Esophagus squamous epithelium (tissue), 5 donors: ENCODE data around the gene OR10H5. TPM values are rescaled to one million over a fixed set of nuclear protein-coding genes. Genes with fewer than 3 reads are reported as not detected.
"Not testable (repeated sequence)": the region's sequence is repeated elsewhere in the genome, so short reads cannot be mapped to it uniquely, and the experiment has no call there.

ENCODE experiments used
- DNase-seq: peaks from one replicate; lab custom pipeline; 2025; lab: John Stamatoyannopoulos, UW
- H3K27ac ChIP-seq, 4 donors: fragments of 200-600 bp; sonication (generic); one replicate each; pipeline ENCODE4 v1.5.1; 2016 to 2019; ENCODE audit warnings: mild to moderate bottlenecking in 1 of 4
- H3K27me3 ChIP-seq, 4 donors: fragments of 200-600 bp; sonication (generic); 1 replicate in 3 of 4; 2 replicates in 1 of 4; pipeline versions ENCODE4 v1.5.1 to v1.6.0; 2017 to 2021; ENCODE audit warnings: antibody characterized with exemption in 1 of 4
- H3K36me3 ChIP-seq, 3 donors: fragments of 200-600 bp; sonication (generic); one replicate each; pipeline ENCODE4 v1.5.1; 2016 to 2019
- H3K4me1 ChIP-seq, 3 donors: fragments of 200-600 bp; sonication (generic); one replicate each; pipeline ENCODE4 v1.5.1; 2017 to 2019
- H3K4me3 ChIP-seq, 4 donors: fragments of 200-600 bp; sonication (generic); 1 replicate in 3 of 4; 2 replicates in 1 of 4; pipeline ENCODE4 v1.5.1; 2016 to 2019; ENCODE audit warnings: mild to moderate bottlenecking in 2 of 4, moderate library complexity in 1 of 4
- H3K9me3 ChIP-seq, 3 donors: fragments of 200-600 bp; sonication (generic); one replicate each; pipeline ENCODE4 v1.5.1; 2016 to 2019
- POLR2A ChIP-seq, 4 donors: fragments of 450-650 bp; IDR thresholded peaks; one replicate each; pipeline ENCODE4 v1.6.1; 2017; ENCODE audit warnings: antibody characterized with exemption in 4 of 4, mild to moderate bottlenecking in 4 of 4, moderate library complexity in 3 of 4
- WGBS, 2 donors: methylation state at CpG; one replicate each; pipeline ENCODE4 v1.1.5; 2018; 5-methylcytosine and 5-hydroxymethylcytosine counted together
- intact Hi-C: fragments of 100-400 bp; cut with DNase I; formaldehyde crosslinking; loops from one replicate; pipeline ENCODE4 v1.15.0; 2022
- total RNA-seq, 4 donors: library from RNA; depleted of rRNA; stranded (reverse); fragments of >200 nt; gene quantifications; one replicate each; pipeline ENCODE4 v1.1.0, GENCODE V29; 2016
- TF ChIP-seq, protein P1 (sequence below), 6 experiments: fragments of 450-650 bp in 4 of 6; fragments of 200-600 bp in 2 of 6; sonication (generic) in 2 of 6; IDR thresholded peaks; one replicate each; pipeline ENCODE4 v1.5.1; 2016 to 2019; ENCODE audit warnings: antibody characterized with exemption in 6 of 6, mild to moderate bottlenecking in 4 of 6, moderate library complexity in 4 of 6
- donor health status: DM: yes; HTN: yes; CAD: no.

The OR10H5 gene
- total RNA-seq, 4 donors from 2014 or later: not detected

DNA sequence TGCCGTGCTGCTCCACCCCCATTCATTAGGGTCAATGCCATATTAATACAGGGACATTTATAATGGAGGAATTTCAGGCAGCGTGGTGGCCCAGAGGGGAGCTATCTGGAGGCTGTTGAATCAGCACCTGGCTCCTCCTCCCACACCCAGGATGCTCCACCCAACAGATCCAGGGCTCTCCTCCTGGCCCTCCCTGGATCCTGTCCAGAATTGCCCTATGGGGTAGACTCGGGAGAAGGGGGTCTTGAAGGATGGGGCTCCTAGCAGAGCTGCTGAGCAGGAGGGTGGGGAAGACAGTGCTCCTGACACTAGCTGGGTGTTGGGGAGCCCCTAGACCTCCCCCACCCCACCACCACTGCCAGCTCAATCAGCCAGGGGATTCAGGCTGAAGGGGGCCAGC, 5.2 kb upstream of the OR10H5 start:
- Histone ChIP-seq H3K27ac (no peak overlapping the region), H3K36me3 (no peaks in the 10 kb centered on the region), H3K4me1 (peaks cover 0 to 19% (median 16%) of the 10 kb centered on the region in 3 donors), H3K27me3 (peaks cover 0 to 5% (median 0%) of the 10 kb centered on the region in 4 donors), H3K9me3 (no peaks in the 10 kb centered on the region), H3K4me3 (no peak overlapping the region)
- TF ChIP-seq, protein P1, sequence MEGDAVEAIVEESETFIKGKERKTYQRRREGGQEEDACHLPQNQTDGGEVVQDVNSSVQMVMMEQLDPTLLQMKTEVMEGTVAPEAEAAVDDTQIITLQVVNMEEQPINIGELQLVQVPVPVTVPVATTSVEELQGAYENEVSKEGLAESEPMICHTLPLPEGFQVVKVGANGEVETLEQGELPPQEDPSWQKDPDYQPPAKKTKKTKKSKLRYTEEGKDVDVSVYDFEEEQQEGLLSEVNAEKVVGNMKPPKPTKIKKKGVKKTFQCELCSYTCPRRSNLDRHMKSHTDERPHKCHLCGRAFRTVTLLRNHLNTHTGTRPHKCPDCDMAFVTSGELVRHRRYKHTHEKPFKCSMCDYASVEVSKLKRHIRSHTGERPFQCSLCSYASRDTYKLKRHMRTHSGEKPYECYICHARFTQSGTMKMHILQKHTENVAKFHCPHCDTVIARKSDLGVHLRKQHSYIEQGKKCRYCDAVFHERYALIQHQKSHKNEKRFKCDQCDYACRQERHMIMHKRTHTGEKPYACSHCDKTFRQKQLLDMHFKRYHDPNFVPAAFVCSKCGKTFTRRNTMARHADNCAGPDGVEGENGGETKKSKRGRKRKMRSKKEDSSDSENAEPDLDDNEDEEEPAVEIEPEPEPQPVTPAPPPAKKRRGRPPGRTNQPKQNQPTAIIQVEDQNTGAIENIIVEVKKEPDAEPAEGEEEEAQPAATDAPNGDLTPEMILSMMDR (IDR thresholded peaks at IDR 0.05): no peak
- TF ChIP-seq POLR2A (IDR thresholded peaks at IDR 0.05): no peak
- no peak for DNase-seq
- intact Hi-C loops: no loop called here
- WGBS, 2 donors: 51 to 79% methylated on average over 2 of the region's 3 CpGs

DNA sequence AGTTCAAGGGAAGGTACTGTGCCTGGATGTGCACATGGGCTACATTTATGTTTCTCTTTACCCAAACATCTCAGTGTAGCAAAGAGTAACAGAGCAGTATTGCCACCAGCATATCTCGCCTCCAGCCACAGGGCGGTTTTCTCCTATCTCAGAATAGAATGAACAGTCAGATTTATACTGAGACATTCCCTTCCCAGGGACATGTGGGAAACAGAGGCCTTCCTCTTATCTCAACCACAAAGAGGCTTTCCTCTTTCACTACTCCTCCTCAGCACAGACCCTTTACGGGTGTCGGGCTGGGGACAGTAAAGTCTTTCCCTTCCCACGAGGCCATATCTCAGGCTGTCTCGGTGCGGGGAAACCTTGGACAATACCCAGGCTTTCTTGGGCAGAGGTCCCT, 4.6 kb upstream of the OR10H5 start:
- H3K9me3 ChIP-seq, H3K36me3 ChIP-seq, H3K4me3 ChIP-seq, H3K27ac ChIP-seq, DNase-seq, intact Hi-C loops: not testable (repeated sequence)
- Histone ChIP-seq H3K4me1 (peaks cover 0 to 19% (median 16%) of the 10 kb centered on the region in 3 donors), H3K27me3 (peaks cover 0 to 10% (median 0%) of the 10 kb centered on the region in 4 donors)
- 58 to 70% methylated on average over 7 of the region's 7 CpGs for WGBS, 2 donors

DNA sequence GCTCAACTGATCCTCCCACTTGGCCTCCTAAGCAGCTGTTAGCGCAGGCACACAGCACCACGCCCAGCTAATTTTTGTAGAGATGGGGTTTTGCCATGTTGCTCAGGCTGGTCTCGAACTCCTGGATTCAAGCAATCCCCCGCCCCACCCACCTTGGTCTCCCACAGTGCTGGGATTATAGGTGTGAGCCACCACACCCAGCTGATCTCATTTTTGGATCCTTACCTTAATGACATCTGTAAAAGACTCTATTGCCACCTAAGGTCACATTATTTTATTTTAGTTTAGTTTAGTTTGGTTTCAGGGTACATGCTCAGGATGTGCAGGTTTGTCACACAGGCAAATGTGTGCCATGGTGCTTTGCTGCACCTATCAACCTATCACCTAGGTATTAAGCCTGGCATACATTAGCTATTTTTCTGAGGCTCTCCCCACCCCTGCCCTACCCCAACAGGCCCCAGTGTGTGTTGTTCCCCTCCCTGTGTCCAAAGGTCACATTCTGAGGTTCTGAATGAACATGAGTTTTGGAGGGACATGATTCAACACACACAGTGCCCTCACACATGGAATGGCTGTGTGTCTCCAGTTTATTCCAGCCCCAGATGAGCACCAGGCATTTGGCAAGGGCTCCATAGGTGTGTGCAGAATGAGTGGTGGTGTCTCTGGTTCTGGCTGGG, 1.3 kb downstream of the OR10H5 start:
- H3K4me1 ChIP-seq: no peaks in the 10 kb centered on the region
- no peak for TF ChIP-seq POLR2A (IDR thresholded peaks at IDR 0.05)
- TF ChIP-seq, protein P1 (IDR thresholded peaks at IDR 0.05): no peak
- intact Hi-C loops: no loop called here
- H3K36me3 ChIP-seq: no peaks in the 10 kb centered on the region
- peaks cover 0 to 31% (median 0%) of the 10 kb centered on the region in 4 donors for H3K27me3 ChIP-seq
- no peak for DNase-seq
- WGBS, 2 donors: 65% methylated on average over 3 to 4 of the region's 4 CpGs
- H3K4me3 ChIP-seq: no peak overlapping the region
- H3K27ac ChIP-seq: no peak overlapping the region
- no peaks in the 10 kb centered on the region for H3K9me3 ChIP-seq

DNA sequence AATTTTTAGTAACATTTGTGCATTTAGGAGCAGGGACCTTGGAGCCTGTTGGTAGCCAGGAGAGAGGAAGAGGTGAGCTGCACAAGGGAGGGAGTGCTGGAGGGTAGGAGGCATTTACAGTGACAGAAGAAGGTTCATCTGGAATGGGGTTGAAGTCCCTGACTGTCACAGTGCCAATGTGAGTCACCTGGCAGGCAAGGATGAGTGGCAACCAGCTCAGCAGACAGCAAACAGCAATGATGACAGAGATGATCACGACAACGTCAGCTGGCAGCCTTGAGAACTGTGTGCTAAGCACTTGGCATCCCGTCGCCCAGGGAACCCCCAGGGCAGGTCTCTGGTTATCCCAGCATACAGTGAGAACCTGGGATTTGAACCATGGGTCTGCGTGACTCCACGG, 2.6 kb downstream of the OR10H5 start:
- Histone ChIP-seq H3K4me1 (no peaks in the 10 kb centered on the region), H3K27me3 (peaks cover 0 to 31% (median 0%) of the 10 kb centered on the region in 4 donors), H3K36me3 (no peaks in the 10 kb centered on the region), H3K4me3 (no peak overlapping the region), H3K27ac (no peak overlapping the region), H3K9me3 (no peaks in the 10 kb centered on the region)
- no peak for TF ChIP-seq POLR2A (IDR thresholded peaks at IDR 0.05)
- TF ChIP-seq, protein P1 (IDR thresholded peaks at IDR 0.05): no peak
- no peak for DNase-seq
- intact Hi-C loops: no loop called here
- WGBS, 2 donors: 15 to 29% methylated on average over 6 of the region's 6 CpGs

DNA sequence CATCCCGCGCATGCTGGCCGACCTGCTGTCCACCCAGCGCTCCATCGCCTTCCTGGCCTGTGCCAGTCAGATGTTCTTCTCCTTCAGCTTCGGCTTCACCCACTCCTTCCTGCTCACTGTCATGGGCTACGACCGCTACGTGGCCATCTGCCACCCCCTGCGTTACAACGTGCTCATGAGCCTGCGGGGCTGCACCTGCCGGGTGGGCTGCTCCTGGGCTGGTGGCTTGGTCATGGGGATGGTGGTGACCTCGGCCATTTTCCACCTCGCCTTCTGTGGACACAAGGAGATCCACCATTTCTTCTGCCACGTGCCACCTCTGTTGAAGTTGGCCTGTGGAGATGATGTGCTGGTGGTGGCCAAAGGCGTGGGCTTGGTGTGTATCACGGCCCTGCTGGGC, 6.8 kb downstream of the OR10H5 start:
- intact Hi-C loops, H3K27ac ChIP-seq, H3K4me1 ChIP-seq, H3K4me3 ChIP-seq, DNase-seq, H3K36me3 ChIP-seq, H3K9me3 ChIP-seq: not testable (repeated sequence)
- peaks cover 0 to 17% (median 0%) of the 10 kb centered on the region in 4 donors for H3K27me3 ChIP-seq
- 91% methylated on average over 16 to 18 of the region's 18 CpGs for WGBS, 2 donors

DNA sequence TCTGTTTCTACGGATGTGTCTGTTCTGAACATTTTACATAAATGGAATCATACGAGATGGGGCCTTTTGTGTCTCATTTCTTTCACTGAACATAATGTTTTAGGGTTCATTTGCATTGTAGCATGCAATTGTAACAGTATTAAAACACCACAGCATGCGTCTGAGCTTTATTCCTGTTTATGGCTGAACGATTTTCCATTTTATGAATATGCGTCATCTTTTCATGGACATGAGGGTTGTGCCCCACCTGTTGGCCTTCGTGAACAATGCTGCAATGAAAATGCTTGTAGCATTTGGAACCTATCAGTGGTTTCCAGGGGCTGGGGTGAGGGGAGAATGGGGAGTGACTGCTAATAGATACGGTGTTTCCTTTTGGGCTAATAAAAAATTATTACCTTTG, 22.9 kb downstream of the OR10H5 start:
- Histone ChIP-seq H3K4me3 (peak overlapping the region in 1 of 4 donors; percentile 14), H3K27me3 (peaks cover 0 to 45% (median 0%) of the 10 kb centered on the region in 4 donors), H3K27ac (no peak overlapping the region), H3K9me3 (no peaks in the 10 kb centered on the region), H3K36me3 (no peaks in the 10 kb centered on the region), H3K4me1 (peaks cover 0 to 9% (median 0%) of the 10 kb centered on the region in 3 donors)
- intact Hi-C loops: loop anchor here (5.0 kb wide), 1 partner anchor 183 kb away; no protein-coding TSS in a partner anchor
- 10 to 22% methylated on average over 7 of the region's 7 CpGs for WGBS, 2 donors
- TF ChIP-seq POLR2A (IDR thresholded peaks at IDR 0.05): no peak
- TF ChIP-seq, protein P1 (IDR thresholded peaks at IDR 0.05): peak; percentile 23 to 59 (median 44)
- DNase-seq: no peak
